Effector memory CD8-positive, alpha-beta T cell (primary cell): ENCODE measurements around the gene POLR1E.
"Not testable (repeated sequence)": the region's sequence is repeated elsewhere in the genome, so short reads cannot be mapped to it uniquely, and the experiment has no call there.

Source experiments
- ATAC-seq: fragments of 150-1000 bp; cut with Tn5 transposase; replicated peaks from 2 replicates; pipeline ENCODE4 v1.10.0; 2021; ENCODE audit warnings: mild to moderate bottlenecking, moderate library complexity
- DNase-seq, 3 experiments: peaks; one replicate each; pipeline ENCODE4 v3.0.0; 2021
- H3K27ac Mint-ChIP-seq, 2 donors: one replicate each; pipeline ENCODE4 v1.8.0; 2022; ENCODE audit warnings: mild to moderate bottlenecking in 2 of 2, mixed read lengths in 2 of 2, moderate library complexity in 2 of 2
- H3K27me3 Mint-ChIP-seq, 2 donors: one replicate each; pipeline ENCODE4 v1.8.0; 2022; ENCODE audit warnings: mixed read lengths in 2 of 2
- H3K36me3 Mint-ChIP-seq: one replicate; pipeline ENCODE4 v1.8.0; 2022; ENCODE audit warnings: mild to moderate bottlenecking, moderate library complexity, mixed read lengths; ENCODE audit not compliant: insufficient read depth
- H3K4me1 Mint-ChIP-seq, 2 donors: one replicate each; pipeline ENCODE4 v1.8.0; 2022; ENCODE audit warnings: low read depth in 2 of 2, mixed read lengths in 2 of 2
- H3K4me3 Mint-ChIP-seq, 2 donors: one replicate each; pipeline ENCODE4 v1.8.0; 2022; ENCODE audit warnings: mild to moderate bottlenecking in 2 of 2, mixed read lengths in 2 of 2, moderate library complexity in 2 of 2
- H3K9me3 Mint-ChIP-seq, 2 donors: one replicate each; pipeline ENCODE4 v1.8.0; 2022; ENCODE audit warnings: mixed read lengths in 2 of 2

The POLR1E gene

GRCh38 chr9:37498457-37498856 lies 12.7 kb downstream of the POLR1E start:
- peaks cover 84% of the 10 kb centered on the region for H3K36me3 Mint-ChIP-seq
- no peaks in the 10 kb centered on the region for H3K9me3 Mint-ChIP-seq
- peaks cover 8 to 21% of the 10 kb centered on the region in 2 donors for H3K4me1 Mint-ChIP-seq

GRCh38 chr9:37499297-37499696 lies 13.5 kb downstream of the POLR1E start:
- ATAC-seq, result no peak
- peak overlapping the region in 1 of 2 donors; percentile 67 for H3K27ac Mint-ChIP-seq
- no peaks in the 10 kb centered on the region for H3K27me3 Mint-ChIP-seq
- H3K4me3 Mint-ChIP-seq, result no peak overlapping the region
- no peak for DNase-seq
- H3K4me1 Mint-ChIP-seq, result peaks cover 15 to 28% of the 10 kb centered on the region in 2 donors
- peaks cover 89% of the 10 kb centered on the region for H3K36me3 Mint-ChIP-seq
- H3K9me3 Mint-ChIP-seq, result no peaks in the 10 kb centered on the region

More at GRCh38 chr9:37498457-37498856, 12.7 kb downstream of the POLR1E start:
- DNase-seq (no peak), ATAC-seq (no peak)
- Mint-ChIP-seq H3K4me3 (no peak overlapping the region), H3K27me3 (no peaks in the 10 kb centered on the region), H3K27ac (no peak overlapping the region)

- ATAC-seq (no peak), DNase-seq (no peak)
- Mint-ChIP-seq H3K27ac (peak overlapping the region; percentile 94 to 97), H3K9me3 (no peaks in the 10 kb centered on the region), H3K27me3 (no peaks in the 10 kb centered on the region), H3K36me3 (peaks cover 76% of the 10 kb centered on the region), H3K4me1 (peaks cover 18 to 43% of the 10 kb centered on the region in 2 donors), H3K4me3 (no peak overlapping the region)
Measured at GRCh38 chr9:37501957-37502596, 16.3 kb downstream of the POLR1E start.

GRCh38 chr9:37503736-37504135 lies 18.0 kb downstream of the POLR1E start:
- H3K36me3 Mint-ChIP-seq, result peaks cover 71% of the 10 kb centered on the region
- peak overlapping the region; percentile 94 to 97 for H3K27ac Mint-ChIP-seq

GRCh38 chr9:37504605-37505004 lies 18.9 kb downstream of the POLR1E start:
- H3K36me3 Mint-ChIP-seq, result peaks cover 64% of the 10 kb centered on the region
- no peak for ATAC-seq
- H3K27me3 Mint-ChIP-seq, result no peaks in the 10 kb centered on the region
- DNase-seq, result no peak
- H3K4me1 Mint-ChIP-seq, result peaks cover 22 to 56% of the 10 kb centered on the region in 2 donors
- H3K9me3 Mint-ChIP-seq, result no peaks in the 10 kb centered on the region
- H3K4me3 Mint-ChIP-seq, result peak overlapping the region; percentile 35 to 80
- H3K27ac Mint-ChIP-seq, result peak overlapping the region; percentile 94 to 97

More at GRCh38 chr9:37503736-37504135, 18.0 kb downstream of the POLR1E start:
- Mint-ChIP-seq H3K4me1 (peaks cover 22 to 56% of the 10 kb centered on the region in 2 donors), H3K4me3 (peak overlapping the region; percentile 57 to 80), H3K9me3 (no peaks in the 10 kb centered on the region), H3K27me3 (no peaks in the 10 kb centered on the region)
- peak; percentile 96 for ATAC-seq
- DNase-seq, result peak; percentile 35 to 66 (median 63)

- H3K36me3 Mint-ChIP-seq, result peaks cover 51% of the 10 kb centered on the region
- peak overlapping the region in 1 of 2 donors; percentile 97 for H3K27ac Mint-ChIP-seq
- H3K4me3 Mint-ChIP-seq, result peak overlapping the region in 1 of 2 donors; percentile 80
Measured at GRCh38 chr9:37507566-37508134, 21.9 kb downstream of the POLR1E start.

GRCh38 chr9:37508135-37508833 lies 22.5 kb downstream of the POLR1E start:
- H3K27me3 Mint-ChIP-seq, result no peaks in the 10 kb centered on the region
- DNase-seq (no peak), ATAC-seq (no peak)
- peaks cover 16 to 55% of the 10 kb centered on the region in 2 donors for H3K4me1 Mint-ChIP-seq
- H3K36me3 Mint-ChIP-seq, result peaks cover 50% of the 10 kb centered on the region
- H3K9me3 Mint-ChIP-seq, result no peaks in the 10 kb centered on the region
- peak overlapping the region in 1 of 2 donors; percentile 80 for H3K4me3 Mint-ChIP-seq
- H3K27ac Mint-ChIP-seq, result peak overlapping the region; percentile 67 to 97

More at GRCh38 chr9:37507566-37508134, 21.9 kb downstream of the POLR1E start:
- Mint-ChIP-seq H3K27me3 (no peaks in the 10 kb centered on the region), H3K9me3 (no peaks in the 10 kb centered on the region), H3K4me1 (peaks cover 22 to 55% of the 10 kb centered on the region in 2 donors)
- no peak for DNase-seq
- no peak for ATAC-seq

- peaks cover 11 to 52% of the 10 kb centered on the region in 2 donors for H3K4me1 Mint-ChIP-seq
- no peak overlapping the region for H3K4me3 Mint-ChIP-seq
- no peaks in the 10 kb centered on the region for H3K9me3 Mint-ChIP-seq
- no peaks in the 10 kb centered on the region for H3K27me3 Mint-ChIP-seq
- H3K27ac Mint-ChIP-seq, result peak overlapping the region; percentile 67 to 97
- ATAC-seq (no peak), DNase-seq (no peak)
- H3K36me3 Mint-ChIP-seq, result peaks cover 45% of the 10 kb centered on the region
Measured at GRCh38 chr9:37508834-37509206, 23.1 kb downstream of the POLR1E start.

GRCh38 chr9:37509536-37509935 lies 23.8 kb downstream of the POLR1E start:
- no peaks in the 10 kb centered on the region for H3K9me3 Mint-ChIP-seq
- H3K4me3 Mint-ChIP-seq, result no peak overlapping the region
- no peak for ATAC-seq

GRCh38 chr9:37510053-37510452 lies 24.3 kb downstream of the POLR1E start:
- H3K27me3 Mint-ChIP-seq, ATAC-seq, DNase-seq, H3K9me3 Mint-ChIP-seq, H3K4me3 Mint-ChIP-seq: not testable (repeated sequence)
- H3K27ac Mint-ChIP-seq, result peak overlapping the region in 1 of 2 donors; percentile 83
- H3K4me1 Mint-ChIP-seq, result peaks cover 5 to 50% of the 10 kb centered on the region in 2 donors
- H3K36me3 Mint-ChIP-seq, result peaks cover 33% of the 10 kb centered on the region

More at GRCh38 chr9:37509536-37509935, 23.8 kb downstream of the POLR1E start:
- DNase-seq, result no peak
- peaks cover 7 to 50% of the 10 kb centered on the region in 2 donors for H3K4me1 Mint-ChIP-seq
- H3K27me3 Mint-ChIP-seq, result no peaks in the 10 kb centered on the region
- peak overlapping the region; percentile 67 to 97 for H3K27ac Mint-ChIP-seq
- peaks cover 38% of the 10 kb centered on the region for H3K36me3 Mint-ChIP-seq

GRCh38 chr9:37511016-37512010 lies 25.6 kb downstream of the POLR1E start:
- no peaks in the 10 kb centered on the region for H3K9me3 Mint-ChIP-seq
- peaks cover 29% of the 10 kb centered on the region for H3K36me3 Mint-ChIP-seq
- no peaks in the 10 kb centered on the region for H3K27me3 Mint-ChIP-seq
- peaks cover 8 to 49% of the 10 kb centered on the region in 2 donors for H3K4me1 Mint-ChIP-seq
- H3K27ac Mint-ChIP-seq, result peak overlapping the region; percentile 78 to 83
- no peak overlapping the region for H3K4me3 Mint-ChIP-seq
- no peak for DNase-seq
- no peak for ATAC-seq

- Mint-ChIP-seq H3K4me3 (peak overlapping the region in 1 of 2 donors; percentile 56), H3K27me3 (no peaks in the 10 kb centered on the region), H3K27ac (peak overlapping the region; percentile 78 to 83), H3K4me1 (peaks cover 6 to 40% of the 10 kb centered on the region in 2 donors), H3K36me3 (peaks cover 31% of the 10 kb centered on the region), H3K9me3 (no peaks in the 10 kb centered on the region)
- peak; percentile 94 for ATAC-seq
- peak; percentile 57 to 75 (median 74) for DNase-seq
Measured at GRCh38 chr9:37512437-37512836, 26.7 kb downstream of the POLR1E start.
